WI38 (cell line): ENCODE data around the gene AKR1C2.
"Not testable (repeated sequence)": the region's sequence is repeated elsewhere in the genome, so short reads cannot be mapped to it uniquely, and the experiment has no call there.

ENCODE experiments used
- H3K4me3 ChIP-seq: 2 replicates; pipeline ENCODE4 v1.5.1; 2011; ENCODE audit warnings: low read depth, mild to moderate bottlenecking, control low read depth, low read length
- TF ChIP-seq, protein P1 (sequence below): IDR thresholded peaks from 2 replicates; pipeline ENCODE4 v1.5.1; 2012; ENCODE audit warnings: low read depth, mild to moderate bottlenecking, control low read depth, low read length

Gene AKR1C2

DNA sequence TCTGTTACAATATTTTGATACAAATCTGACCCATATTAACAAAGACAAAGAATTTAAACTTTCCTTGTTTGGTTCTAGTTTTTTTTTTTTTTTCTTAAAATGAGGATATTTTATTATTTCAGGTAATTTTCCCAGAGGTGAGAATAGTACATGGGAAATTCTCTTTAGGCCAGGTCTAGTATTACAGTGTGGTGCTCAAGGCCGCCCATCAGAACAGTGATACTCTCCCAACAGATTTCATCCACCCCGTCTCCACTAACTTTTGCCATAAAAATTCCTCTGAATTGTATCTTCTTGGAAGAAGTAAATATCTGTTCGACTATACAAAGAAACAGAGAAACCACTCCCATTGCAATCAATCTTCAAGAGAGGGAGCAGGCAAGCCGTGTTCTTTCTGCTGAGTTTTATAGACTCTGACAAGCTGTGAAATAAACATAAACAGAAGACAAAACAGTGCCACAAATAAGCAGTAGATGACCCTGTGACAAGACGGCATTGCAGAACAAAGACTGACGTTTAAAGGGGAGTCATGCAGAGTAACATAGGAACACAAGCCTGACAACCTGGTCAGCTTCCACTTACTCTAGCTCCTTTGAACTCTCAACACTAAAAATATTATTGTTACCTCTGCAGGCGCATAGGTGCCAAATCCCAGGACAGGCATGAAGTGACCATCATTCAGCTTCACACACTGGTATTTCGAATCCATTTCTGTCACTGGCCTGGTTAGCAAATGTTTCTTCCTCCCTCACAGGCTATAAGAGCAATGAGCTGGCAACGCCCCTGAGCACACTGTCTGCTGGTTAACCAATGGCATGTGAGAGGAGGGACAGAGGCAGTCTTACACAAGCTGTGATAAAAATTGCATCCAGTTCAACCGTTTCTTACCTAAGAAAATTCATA lies at the start of gene AKR1C2:
TSS of gene AKR1C2 (minus strand) at position 731 of the 903 bp plus-strand sequence. CDS start at position 709, 22 bp downstream.
- H3K4me3 ChIP-seq: not testable (repeated sequence)

DNA sequence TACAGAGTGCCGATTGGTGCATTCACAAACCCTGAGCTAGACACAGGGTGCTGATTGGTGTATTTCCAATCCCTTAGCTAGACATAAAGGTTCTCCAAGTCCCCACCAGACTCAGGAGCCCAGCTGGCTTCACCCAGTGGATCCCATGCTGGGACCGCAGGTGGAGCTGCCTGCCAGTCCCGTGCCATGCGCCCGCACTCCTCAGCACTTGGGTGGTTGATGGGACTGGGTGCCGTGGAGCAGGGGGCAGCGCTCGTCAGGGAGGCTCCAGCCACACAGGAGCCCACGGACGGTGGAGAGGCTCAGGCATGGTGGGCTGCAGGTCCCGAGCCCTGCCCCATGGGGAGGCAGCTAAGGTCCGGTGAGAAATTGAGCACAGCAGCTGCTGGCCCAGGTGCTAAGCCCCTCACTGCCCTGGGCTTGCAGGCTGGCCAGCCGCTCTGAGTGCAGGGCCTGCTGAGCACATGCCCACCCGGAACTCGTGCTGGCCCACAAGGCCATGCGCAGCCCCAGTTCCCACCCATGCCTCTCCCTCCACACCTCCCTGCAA lies 49.4 kb upstream of the AKR1C2 start:
- not testable (repeated sequence) for H3K4me3 ChIP-seq

DNA sequence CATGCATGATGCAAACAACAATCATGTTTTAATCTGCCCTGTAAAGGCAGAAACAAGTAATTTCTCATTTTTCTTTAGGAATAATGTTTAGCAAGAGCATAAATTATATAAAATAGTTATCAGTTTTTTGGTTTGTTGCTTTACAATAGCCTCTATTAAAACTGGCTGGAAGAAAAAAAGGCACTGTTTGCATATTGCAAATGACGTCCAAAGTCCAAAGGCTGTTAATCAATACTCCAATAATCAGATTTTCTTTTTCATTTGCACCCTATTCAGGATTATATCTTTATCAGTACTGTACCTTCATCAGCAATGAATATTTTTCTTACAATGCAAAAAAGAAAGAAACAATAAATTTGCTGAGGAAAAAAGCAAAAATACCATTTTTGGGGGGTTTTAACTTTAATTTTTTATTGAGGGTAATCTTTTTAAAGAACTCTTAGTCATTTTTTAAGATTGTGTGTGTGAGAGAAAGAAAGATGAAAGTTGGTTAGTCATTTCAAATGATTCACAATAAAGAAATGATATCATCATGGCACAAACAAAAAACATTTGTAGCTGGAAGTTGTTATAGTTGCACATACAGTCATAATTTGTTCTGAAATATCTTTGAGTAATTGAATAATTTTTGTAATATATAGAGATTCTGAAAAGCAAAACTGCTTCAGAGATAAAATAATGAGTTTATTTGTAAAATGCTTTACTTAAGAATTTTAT lies 44.4 kb upstream of the AKR1C2 start:
- H3K4me3 ChIP-seq: no peak overlapping the region
- TF ChIP-seq, protein P1, sequence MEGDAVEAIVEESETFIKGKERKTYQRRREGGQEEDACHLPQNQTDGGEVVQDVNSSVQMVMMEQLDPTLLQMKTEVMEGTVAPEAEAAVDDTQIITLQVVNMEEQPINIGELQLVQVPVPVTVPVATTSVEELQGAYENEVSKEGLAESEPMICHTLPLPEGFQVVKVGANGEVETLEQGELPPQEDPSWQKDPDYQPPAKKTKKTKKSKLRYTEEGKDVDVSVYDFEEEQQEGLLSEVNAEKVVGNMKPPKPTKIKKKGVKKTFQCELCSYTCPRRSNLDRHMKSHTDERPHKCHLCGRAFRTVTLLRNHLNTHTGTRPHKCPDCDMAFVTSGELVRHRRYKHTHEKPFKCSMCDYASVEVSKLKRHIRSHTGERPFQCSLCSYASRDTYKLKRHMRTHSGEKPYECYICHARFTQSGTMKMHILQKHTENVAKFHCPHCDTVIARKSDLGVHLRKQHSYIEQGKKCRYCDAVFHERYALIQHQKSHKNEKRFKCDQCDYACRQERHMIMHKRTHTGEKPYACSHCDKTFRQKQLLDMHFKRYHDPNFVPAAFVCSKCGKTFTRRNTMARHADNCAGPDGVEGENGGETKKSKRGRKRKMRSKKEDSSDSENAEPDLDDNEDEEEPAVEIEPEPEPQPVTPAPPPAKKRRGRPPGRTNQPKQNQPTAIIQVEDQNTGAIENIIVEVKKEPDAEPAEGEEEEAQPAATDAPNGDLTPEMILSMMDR: no peak

DNA sequence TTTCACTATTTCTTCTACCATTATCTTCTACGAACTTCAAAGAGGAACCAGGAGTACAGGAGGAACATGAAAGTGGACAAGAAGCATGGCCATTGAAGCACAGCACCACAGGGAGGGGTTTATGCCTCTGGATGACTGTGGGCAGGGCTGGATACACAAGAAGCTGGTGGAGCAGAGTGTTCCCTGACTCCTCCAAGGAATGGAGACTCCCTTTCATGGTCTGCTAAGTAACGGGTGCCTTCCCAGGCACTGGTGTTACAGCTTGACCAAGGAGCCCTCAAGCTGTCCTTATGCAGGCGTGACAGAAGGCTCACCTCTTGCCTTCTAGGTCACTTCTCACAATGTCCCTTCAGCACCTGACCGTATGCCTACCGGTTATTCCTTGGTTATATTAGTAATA lies 43.4 kb upstream of the AKR1C2 start:
- H3K4me3 ChIP-seq: not testable (repeated sequence)

DNA sequence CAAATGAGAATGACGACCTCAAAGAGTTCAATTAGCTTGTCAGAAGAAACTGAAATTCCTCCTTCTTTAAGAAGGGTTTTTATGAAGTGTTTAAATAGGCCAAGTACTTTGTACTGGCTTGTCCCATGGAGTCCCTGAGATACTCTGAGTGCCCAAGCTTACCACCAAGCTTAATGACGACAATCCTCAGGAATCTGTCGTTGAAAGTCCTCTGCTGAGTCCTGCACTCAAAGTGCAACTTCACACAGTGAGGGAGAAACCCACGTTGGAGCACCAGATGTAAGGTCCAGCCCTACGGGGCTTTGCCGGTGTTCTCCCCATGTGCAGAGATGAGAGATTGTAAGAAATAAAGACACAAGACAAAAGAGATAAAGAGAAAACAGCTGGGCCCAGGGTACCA lies 42.8 kb upstream of the AKR1C2 start:
- TF ChIP-seq, protein P1: no peak
- H3K4me3 ChIP-seq: no peak overlapping the region

DNA sequence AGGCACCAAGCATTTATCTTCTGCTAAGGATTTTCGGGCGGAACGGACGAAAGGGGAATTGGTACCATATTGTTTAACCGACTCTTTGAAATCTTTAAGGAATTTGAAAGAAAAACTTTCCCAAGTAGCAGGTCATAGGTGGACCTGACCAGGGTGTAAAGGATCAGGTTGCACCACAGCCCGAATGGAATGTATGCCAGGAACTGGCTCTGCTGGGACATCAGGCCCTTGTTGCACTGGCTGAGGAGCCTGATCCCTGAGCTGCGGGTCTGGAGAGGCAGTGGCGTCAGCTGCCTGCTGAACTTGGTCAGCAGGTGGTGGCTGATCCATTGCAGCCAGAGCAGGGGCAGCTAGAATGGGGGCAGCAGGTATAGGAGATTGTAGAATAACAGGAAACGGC lies 41.4 kb upstream of the AKR1C2 start:
- TF ChIP-seq, protein P1: no peak
- H3K4me3 ChIP-seq: no peak overlapping the region

DNA sequence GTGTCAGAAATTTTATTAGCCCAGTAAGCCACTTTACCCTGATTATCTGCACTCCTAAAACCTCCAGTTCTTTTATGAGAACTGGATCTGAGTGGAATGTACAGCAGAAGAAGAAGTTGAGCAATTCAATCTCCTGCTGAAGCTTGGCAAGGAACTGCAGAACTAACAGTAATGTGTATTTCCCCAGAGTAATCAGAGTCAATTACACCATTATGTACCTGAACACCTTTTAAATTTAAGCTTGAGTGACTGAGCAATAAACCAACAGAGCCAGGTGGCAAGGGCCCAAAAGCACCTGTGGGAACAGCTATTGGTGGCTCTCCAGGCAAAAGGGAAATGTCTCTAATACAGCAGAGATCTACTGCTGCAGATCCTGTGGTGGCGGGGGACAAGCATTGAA lies 40.1 kb upstream of the AKR1C2 start:
- TF ChIP-seq, protein P1: no peak

DNA sequence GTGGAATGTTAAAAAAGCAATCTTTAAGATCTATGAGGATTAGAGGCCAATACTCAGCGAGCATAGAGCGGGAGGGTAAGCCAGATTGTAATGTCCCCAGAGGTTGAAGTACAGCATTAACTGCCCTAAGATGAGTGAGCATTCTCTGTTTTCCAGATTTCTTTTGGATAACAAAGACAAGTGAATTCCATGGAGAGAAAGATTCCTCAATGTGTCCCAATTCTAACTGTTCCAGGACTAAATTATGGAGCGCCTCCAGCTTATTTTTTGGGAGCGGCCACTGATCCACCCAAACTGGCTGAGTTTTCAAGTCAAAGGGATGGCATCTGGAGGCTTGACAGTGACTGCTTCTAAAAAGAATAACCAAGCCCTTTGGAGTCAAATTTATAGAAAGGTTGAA lies 39.3 kb upstream of the AKR1C2 start:
- TF ChIP-seq, protein P1: no peak
- H3K4me3 ChIP-seq: no peak overlapping the region

More for the DNA sequence above, 40.1 kb upstream of the AKR1C2 start:
- H3K4me3 ChIP-seq: no peak overlapping the region
